NCI-H2171 treated with DMSO at 0.1 percent for 48 hours (cell line): Measurements from ENCODE around the gene TRIM41.
"Not testable (repeated sequence)": the region's sequence is repeated elsewhere in the genome, so short reads cannot be mapped to it uniquely, and the experiment has no call there.

Experiments
- DNase-seq: peaks from one replicate; lab custom pipeline; 2025; lab: John Stamatoyannopoulos, UW

Gene TRIM41

GRCh38 chr5:181223058-181223728 lies at the start of gene TRIM41:
TRIM41 (plus strand) TSS chr5:181223281; CDS start chr5:181224000, 719 bp downstream.
- DNase-seq: no peak

DNA sequence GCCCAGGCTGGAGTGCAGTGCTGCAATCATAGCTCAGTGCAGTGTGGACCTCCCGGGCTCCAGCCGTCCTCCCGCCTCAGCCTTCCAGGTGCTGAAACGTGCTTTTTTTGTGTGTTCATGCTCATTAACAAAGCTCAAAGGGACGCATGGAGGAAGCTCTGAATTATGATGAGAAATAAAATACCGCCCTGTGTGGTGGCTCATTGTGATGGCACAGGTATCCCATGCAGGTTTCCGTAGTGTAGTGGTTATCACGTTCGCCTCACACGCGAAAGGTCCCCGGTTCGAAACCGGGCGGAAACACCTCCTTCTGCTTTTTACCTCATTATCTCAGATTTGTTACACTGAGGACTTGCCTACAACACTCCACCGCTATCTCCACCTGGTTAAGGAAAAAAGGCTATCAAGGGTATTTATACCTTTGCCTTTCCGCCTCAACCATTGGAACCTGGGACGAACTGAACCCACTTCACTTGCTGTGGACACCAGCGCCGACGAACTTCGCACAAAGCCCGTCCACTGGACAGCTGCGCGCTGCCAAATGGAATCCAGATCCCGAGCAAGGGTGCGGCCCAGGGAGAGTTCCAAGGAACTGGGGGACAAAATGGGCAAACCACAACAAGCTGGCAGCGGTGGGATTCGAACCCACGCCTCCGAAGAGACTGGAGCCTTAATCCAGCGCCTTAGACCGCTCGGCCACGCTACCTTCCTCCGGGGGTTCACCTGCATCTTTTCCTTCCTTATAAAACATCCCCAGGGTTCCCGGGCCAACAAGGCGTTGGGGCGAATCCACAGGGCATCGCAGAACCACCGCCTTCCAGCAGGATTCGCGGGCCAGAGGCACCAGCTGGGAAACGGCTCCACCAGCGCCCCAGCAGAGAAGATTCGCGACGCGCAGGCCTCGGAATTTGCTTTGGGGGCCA lies 49.4 kb upstream of the TRIM41 start:
- no peak for DNase-seq

- no peak for DNase-seq
These were observed 46.7 kb upstream of the TRIM41 start for GRCh38 chr5:181176254-181176952.

- not testable (repeated sequence) for DNase-seq
These were observed 45.5 kb upstream of the TRIM41 start for GRCh38 chr5:181177559-181177958.

DNA sequence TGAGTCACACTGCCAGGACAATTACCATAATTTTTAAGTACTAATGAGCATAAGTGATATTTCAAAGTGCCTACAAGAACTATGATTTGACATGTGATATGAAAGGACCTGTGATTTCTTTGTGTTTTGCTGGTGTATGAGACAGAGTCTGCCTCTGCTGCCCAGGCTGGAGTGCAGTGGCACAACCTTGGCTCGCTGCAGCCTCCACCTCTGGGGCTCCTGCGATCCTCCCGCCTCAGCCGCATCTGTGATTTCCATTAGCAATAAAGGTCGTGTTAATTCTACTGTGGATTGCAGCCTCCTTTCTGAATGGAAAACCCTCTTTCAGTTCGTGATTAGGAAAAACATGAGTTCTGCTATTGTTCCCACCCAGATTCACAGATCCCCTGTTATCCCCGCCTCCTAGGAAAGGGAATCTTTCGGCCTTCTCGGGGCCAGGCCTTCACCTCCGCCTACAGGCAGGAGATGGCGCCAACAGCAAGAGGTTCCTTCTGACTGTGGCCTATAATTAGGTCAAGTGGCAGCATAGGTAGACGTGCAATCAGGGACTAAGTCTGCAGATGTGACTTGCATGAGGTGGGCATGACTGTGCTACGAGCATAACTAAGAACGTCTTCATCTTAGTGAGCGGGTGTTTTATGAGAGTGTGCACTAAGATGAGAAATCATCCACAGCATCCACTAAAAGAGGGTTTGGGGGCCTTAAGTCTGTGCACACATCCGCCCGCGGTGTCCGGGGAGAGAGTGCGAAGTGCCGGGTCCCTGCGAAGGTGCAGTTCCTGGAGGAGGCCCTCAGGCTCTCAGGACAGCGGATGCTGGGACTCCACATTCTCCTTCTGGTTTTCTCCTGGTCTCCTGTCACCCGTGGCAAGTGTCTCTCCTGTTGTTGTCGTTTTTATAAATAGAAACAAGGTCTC lies 41.2 kb upstream of the TRIM41 start:
- no peak for DNase-seq

DNA sequence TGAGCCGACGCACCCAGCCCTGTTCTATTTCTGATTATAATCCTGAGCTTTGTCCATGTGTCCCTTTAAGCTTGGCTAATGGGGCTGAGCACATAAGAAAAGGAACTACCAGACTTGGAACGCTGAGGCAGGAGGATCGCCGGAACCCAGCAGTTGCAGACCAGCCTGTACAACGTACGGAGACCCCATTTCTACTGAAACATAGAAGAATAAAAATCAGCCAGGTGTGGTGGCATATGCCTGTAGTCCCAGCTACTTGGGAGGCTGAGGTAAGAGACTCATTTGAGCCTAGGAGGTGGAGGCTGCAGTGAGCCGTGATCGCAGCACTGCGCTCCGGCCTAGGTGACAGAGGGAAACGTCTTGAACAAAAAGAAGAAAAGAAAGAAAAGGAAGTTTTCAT lies 40.4 kb upstream of the TRIM41 start:
- DNase-seq: no peak

GRCh38 chr5:181184845-181185216 lies 38.2 kb upstream of the TRIM41 start:
- DNase-seq: no peak

GRCh38 chr5:181185560-181185959 lies 37.5 kb upstream of the TRIM41 start:
- DNase-seq: no peak

DNA sequence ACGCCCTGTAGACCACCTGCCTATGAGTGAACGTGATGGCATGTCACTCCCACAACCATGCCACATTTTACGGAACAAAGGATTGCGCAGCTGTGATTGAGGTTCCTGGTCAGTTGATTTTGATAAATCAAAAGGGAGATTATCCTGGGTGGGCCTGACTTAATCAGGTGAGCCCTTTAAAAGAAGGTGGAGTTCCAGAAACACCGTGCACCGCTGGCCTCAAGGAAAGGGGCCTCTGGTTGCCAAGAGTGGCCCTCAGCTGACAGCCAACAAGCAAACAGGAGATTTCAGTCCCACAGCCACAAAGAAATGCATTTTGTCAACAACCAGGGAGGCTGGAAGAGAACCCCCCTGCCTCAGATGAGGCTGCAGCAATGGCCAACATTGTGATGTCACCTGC lies 37.1 kb upstream of the TRIM41 start:
- DNase-seq: no peak

- no peak for DNase-seq
These were observed 36.0 kb upstream of the TRIM41 start for GRCh38 chr5:181186986-181187499.

DNA sequence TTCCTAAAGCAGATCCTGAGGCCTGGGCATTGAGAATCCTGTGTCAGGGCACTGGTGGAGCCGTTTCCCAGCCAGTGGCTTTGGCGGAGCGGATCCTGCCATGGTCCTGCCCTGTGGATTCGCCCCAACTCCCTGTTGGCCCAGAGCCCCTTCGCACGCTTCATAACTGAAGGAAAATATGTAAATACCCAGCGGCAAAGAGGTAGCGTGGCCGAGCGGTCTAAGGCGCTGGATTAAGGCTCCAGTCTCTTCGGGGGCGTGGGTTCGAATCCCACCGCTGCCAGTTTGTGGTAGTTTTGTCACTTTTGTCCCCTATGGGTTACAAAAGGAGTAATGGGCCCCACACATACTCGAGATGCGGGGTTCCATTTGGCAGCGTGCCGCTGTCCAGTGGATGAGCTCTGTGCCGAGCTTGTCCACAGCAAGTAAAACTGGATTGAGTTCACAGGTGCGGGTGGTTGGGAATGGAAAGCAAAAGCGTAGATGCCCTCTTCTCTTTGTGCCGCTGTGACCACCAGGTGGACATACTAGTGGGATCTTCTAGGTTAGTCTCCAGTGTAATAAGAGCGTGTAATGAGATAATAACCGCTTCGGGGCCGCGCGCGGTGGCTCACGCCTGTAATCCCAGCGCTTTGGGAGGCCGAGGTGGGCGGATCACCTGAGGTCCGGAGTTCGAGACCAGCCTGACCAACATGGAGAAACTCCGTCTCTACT lies 35.4 kb upstream of the TRIM41 start:
- no peak for DNase-seq

DNA sequence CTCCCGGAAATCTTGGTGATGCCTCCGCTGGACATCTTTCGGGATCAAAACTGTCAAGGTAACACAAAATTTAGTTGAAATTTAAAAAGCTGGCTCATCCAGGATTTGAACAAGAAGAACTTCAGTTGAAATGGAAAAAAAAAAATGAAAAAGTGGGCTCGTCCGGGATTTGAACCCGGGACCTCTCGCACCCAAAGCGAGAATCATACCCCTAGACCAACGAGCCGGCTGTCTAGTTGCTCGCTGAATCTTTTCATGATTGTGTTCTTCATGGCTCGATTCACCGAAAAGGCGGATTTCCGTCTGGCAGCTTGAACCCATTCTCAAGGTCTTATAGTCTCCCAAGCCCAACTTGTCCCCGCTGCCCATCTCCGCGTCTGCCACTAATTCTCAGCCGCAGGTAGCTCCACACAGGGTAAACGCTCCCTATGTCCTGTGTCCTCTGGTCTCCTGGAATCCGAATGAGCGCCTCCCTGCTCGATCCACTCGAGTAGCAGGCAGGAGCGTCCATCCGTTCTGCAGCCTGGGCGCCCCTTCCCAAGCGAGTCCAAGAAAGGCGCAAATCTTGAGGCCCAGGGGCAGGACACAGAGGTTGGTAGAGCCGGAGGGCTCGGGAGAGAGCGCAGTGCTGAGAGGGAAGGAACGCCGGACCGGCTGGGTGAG lies 34.2 kb upstream of the TRIM41 start:
- DNase-seq: no peak

DNA sequence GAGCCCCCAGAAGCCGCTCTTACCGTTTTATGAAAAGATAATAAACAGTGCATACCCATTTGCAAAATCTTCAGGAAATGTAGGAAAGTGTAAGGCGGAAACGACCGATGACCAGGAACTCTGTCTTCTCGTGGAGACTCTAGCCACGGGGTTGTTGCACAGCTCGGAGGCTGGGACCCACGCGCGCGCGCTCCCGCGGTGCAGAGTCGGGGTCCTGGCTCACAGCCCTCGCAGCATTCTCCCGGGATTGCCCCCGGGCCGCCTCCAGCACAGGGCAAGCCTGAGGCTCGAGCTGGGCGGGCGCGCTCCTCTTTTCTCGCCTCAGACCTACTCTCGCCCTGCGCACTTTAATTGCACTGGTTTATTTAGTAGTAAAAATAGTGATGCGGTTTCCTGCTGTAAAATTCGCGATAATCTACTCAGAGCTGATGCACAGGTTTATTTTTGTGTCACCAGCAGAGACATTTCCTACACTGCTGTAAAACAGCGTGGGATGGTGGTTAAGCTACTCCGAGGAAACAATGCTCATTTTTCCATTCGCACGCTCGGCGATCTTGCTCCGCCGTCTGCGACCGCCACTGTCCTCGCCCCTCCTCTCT lies 33.6 kb upstream of the TRIM41 start:
- no peak for DNase-seq

GRCh38 chr5:181189962-181190710 lies 32.9 kb upstream of the TRIM41 start:
- DNase-seq: no peak

- DNase-seq: no peak
These were observed 32.2 kb upstream of the TRIM41 start for GRCh38 chr5:181190711-181191525.

GRCh38 chr5:181191526-181192336 lies 31.4 kb upstream of the TRIM41 start:
- DNase-seq: no peak

DNA sequence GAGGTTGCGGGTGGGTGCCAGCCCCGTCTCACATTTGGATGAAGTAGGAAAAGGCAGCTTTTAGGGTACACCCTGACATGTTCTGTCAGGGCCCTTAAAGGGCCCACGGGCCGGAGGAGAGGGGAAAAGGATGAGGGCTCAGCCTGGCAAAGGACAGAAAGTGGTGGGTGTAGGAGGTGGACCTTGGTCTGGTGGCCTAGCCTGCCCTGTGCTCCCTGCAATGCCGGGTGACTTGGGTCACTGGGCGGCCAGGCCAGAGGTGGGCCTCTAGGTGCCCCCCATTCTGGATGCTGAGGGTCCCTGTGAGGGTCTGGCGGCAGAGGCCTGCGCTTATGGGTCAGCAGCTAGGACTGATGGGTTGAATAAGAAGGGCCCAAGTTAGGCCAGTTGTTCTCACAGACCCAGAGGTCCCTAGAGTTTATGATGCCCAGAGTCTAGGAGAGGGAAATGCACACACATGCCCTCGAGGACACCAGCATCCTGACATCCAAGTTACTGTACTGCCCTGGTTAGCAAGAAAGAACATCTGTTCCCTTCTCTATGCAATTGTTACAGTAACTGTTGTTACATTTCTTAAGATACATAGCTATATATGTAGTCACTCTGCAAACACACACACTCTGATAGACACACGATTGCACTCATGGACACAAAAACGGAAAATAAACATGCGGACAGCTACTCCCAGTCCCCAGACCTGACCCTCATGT lies 30.6 kb upstream of the TRIM41 start:
- DNase-seq: no peak
